ENCODE data around the gene CS.

GRCh38 chr12:56236091-56236490 is 64.0 kb downstream of the CS start:
- TF ChIP-seq CTCF (IDR thresholded peaks at IDR 0.05), result no peak
- no peak for TF ChIP-seq POLR2A (IDR thresholded peaks at IDR 0.05)

Data from adrenal gland (tissue), 5 donors.